Right hindlimb (tissue), 1 donor: ENCODE data around the gene RBM42.

Experiments used
- DNase-seq: peaks from one replicate; pipeline ENCODE4 v3.0.0-alpha.2; 2018

RBM42 gene

GRCh38 chr19:35621708-35622107, 7.1 kb upstream of the RBM42 start:
- DNase-seq: no peak

GRCh38 chr19:35622750-35623149, 6.1 kb upstream of the RBM42 start:
- DNase-seq: no peak

GRCh38 chr19:35623327-35624010, 5.4 kb upstream of the RBM42 start:
- DNase-seq: no peak

GRCh38 chr19:35628264-35628564, 622 bp upstream of the RBM42 start:
- DNase-seq: no peak

GRCh38 chr19:35629332-35629633, 447 bp downstream of the RBM42 start:
- DNase-seq: no peak

GRCh38 chr19:35633727-35634440, 5.0 kb downstream of the RBM42 start:
- DNase-seq: no peak

- DNase-seq: no peak
These were observed 7.8 kb downstream of the RBM42 start for GRCh38 chr19:35636651-35637050.

- DNase-seq: no peak
These were observed 8.3 kb downstream of the RBM42 start for GRCh38 chr19:35637165-35637564.

GRCh38 chr19:35639321-35639639, 10.4 kb downstream of the RBM42 start:
- DNase-seq: no peak

- no peak for DNase-seq
These were observed 11.0 kb downstream of the RBM42 start for GRCh38 chr19:35639863-35640262.

GRCh38 chr19:35641515-35642151, 12.8 kb downstream of the RBM42 start, which contains the start of gene ETV2:
Gene ETV2 (plus strand): TSS chr19:35641745. CDS start chr19:35642461, 716 bp downstream.
- DNase-seq: peak; percentile 59

- DNase-seq: no peak
These were observed 13.5 kb downstream of the RBM42 start for GRCh38 chr19:35642312-35642711.

- no peak for DNase-seq
These were observed 14.0 kb downstream of the RBM42 start for GRCh38 chr19:35642798-35643254.

- DNase-seq: peak; percentile 90
These were observed 14.7 kb downstream of the RBM42 start for GRCh38 chr19:35643255-35644205.

GRCh38 chr19:35644206-35644986, 15.6 kb downstream of the RBM42 start:
- DNase-seq: peak; percentile 98

- DNase-seq: peak; percentile 77
These were observed 16.3 kb downstream of the RBM42 start for GRCh38 chr19:35644987-35645679.

GRCh38 chr19:35645680-35646511, 17.1 kb downstream of the RBM42 start:
- no peak for DNase-seq

GRCh38 chr19:35648017-35648961, 19.5 kb downstream of the RBM42 start, which contains the start of gene COX6B1:
Gene COX6B1 (plus strand): TSS chr19:35648323. CDS start chr19:35651244, 2,921 bp downstream.
- DNase-seq: peak; percentile 96

GRCh38 chr19:35650581-35650980, 21.7 kb downstream of the RBM42 start:
- DNase-seq: no peak
